ENCODE results near the gene TLR9.

Gene TLR9

DNA sequence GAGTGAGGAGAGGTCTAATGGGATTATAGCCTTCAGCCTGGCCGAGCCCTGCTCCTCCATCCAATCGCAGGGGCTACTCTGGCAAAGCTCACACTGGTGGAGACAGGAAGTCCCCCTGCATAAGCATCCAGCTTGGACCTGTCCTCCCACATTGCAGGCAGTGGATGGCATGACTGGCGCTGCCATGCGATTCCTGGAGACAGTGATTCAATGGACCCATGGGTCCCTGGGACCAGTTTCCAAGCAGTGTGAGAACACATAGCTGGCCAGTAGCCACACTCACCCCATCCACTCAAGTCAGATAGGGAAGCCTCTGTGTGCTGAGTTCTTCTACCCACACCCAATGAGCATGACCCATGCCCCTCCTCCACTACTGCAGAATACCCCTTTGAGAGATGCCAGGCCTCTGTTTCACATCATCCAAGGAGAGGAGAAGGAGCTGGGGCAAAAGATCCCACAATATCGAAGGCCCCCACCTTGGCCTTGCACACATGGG lies 53.1 kb downstream of the TLR9 start:
- DNase-seq (ENCODE audit: low read depth, low spot score), result no peak

DNA sequence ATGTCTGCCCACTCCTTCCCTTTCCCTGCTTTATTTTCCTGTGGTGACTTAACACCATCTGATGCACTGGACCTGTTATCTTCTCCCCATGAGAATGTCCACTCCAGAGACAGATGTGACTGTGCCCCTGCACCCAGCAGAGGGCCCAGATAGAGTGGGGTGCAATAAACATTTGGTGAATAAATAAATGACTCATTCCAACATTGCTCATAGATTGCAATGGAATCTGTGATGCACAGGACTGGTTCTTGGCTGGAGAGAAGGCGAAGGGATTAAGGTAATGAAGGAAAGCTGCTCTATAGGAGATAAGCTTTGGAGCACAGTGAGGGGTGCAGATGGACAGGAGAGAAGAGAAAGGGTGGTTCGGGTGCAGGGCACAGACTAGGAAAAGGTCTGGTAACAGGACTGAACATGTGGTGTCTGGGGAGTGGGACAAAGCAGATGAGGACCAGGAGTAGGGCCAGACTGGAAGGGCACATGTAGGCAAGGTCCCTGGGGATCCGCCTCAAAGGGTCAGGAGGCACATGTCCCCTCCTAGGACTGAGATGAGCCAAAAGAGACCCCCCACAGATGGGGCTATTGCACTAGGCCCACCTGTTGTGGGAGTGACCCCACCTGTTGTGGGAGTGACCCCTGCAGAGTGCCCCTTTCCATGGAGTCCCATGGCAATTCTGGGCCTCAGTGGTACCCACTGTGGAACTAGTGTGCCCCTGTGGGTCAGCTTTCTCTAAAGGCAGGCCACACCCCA lies 53.8 kb downstream of the TLR9 start:
- DNase-seq (ENCODE audit: low read depth, low spot score), result no peak
